Occipital lobe (tissue), 3 donors: ENCODE results near the gene BCL2L12. TPM values are rescaled to one million over a fixed set of nuclear protein-coding genes. Genes with fewer than 3 reads are reported as not detected.
"Not testable (repeated sequence)": the region's sequence is repeated elsewhere in the genome, so short reads cannot be mapped to it uniquely, and the experiment has no call there.

ENCODE experiments used
- DNase-seq: peaks from one replicate; lab custom pipeline; 2025; lab: John Stamatoyannopoulos, UW
- small RNA-seq: library from RNA; depleted of rRNA; stranded (forward); fragments of <200 nt; gene quantifications from one replicate; pipeline ENCODE3, GENCODE V24; 2014
- total RNA-seq: library from RNA; depleted of rRNA; stranded (reverse); fragments of >200 nt; gene quantifications from one replicate; pipeline ENCODE4 v1.2.3, GENCODE V29; 2014

BCL2L12 gene
- total RNA-seq, 1 donor from 2014 or later: not detected

DNA sequence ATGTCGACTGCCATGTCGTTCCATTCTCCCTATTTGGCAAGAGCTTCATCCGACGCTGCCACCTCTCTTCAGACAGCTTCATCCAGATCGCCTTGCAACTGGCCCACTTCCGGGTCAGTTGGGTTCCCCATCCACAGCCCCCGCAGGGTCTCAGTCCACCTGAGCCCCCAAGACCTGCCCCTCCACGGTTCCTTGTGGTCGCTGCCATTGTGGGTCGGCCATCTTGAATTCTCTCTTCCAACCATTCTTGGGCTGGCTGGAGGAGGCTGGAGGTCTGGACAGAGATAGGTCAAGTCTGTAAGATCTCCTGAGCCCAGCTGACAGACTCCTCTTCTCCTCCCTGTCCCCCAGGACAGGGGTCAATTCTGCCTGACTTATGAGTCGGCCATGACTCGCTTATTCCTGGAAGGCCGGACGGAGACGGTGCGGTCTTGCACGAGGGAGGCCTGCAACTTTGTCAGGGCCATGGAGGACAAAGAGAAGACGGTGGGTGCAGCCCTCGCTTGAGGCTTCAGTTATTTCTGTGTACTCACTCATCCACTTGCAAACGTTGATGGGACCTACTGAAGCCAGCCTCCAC lies 44.7 kb downstream of the BCL2L12 start:
- no peak for DNase-seq

DNA sequence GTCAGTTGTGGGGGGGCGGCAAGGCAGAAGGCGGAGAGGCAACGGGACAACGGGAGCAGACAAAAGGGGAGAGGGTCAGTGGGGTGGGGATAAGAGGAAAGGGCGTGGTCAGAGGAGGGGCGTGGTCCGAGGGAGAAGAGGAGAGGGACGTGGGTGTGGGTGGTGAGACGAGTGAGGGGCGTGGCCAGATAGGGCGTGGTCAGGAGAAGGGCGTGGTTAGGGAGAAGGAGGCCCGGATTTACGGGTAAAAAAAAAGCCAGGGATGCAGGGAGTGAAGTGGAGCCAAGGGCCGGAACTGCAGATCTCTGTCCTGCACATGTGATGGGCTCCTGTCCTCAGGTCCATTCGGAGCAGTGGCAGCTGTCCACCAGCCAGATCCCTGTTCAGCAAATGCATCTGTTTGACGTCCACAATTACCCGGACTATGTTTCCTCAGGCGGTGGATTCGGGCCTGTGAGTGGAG lies 46.7 kb downstream of the BCL2L12 start:
- peak; percentile 14 for DNase-seq

DNA sequence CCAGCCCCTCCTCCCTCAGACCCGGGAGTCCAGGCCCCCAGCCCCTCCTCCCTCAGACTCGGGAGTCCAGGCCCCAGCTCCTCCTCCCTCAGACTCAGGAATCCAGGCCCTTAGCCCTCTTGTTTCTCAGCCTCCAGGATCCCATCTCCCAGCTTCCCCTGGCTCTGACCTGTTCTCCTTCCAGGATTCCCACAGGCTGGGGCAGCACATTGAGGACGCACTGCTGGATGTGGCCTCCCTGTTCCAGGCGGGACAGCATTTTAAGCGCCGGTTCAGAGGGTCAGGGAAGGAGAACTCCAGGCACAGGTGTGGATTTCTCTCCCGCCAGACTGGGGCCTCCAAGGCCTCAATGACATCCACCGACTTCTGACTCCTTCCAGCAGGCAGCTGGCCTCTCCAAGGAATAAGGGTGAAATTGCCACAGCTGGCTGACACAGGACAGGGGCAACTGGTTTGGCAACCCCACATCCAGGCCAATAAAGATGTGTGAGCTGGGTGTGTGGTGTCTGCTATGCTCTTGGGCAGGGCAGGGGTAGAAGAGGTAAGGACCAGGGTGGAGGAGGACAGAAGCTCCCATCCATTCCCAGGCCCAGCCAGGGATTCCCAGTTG lies 47.6 kb downstream of the BCL2L12 start:
- DNase-seq: no peak

DNA sequence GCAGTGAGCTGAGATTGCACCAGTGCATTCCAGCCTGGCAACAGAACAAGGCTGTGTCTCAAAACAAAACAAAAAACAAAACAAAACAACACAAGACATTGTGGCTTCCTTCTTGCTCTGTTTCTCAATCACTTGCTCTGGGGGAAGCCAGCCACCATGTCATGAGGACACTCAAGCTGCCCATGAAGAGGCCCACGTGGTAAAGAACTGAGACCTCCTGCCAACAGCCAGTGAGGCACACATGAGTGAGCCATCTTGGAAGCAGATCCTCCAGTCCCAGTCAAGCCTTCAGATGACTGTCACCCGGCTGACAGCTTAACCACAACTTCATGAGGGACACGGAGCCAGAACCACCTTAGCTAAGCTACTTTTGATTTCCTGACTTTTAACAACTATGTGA lies 50.4 kb downstream of the BCL2L12 start:
- DNase-seq: no peak

DNA sequence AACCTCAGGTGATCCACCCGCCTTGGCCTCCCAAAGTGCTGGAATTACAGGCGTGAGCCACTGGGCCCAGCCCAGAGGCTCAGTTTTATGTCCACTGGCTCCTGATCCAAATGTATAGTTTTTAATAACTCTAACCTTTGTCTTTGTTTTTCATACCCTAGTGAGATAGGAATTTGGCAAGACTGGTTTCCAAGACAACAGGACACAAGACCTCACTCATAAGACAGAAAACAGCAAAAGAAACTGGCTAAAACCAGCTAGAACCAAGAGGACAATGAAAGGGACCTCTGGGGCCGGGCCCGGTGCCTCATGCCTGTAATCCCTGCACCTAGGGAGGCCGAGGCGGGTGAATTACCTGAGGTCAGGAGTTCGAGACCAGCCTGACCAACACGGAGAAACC lies 52.8 kb downstream of the BCL2L12 start:
- DNase-seq: no peak

DNA sequence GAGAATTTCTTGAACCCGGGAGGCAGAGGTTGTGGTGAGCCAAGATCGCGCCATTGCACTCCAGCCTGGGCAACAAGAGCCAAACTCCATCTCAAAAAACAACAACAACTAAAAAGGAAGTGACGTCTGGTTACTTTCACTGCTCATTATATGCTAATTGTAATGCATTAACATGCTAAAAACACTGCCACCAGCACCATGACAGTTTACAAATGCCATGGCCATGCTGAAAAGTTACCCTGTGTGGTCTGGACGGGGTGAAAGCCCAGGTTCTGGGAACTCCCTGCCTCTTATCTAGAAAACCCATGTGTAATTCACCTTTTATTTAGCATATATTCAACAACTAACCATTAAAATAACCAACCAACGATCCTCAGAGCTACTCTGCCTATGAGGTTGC lies 53.3 kb downstream of the BCL2L12 start:
- DNase-seq: no peak

DNA sequence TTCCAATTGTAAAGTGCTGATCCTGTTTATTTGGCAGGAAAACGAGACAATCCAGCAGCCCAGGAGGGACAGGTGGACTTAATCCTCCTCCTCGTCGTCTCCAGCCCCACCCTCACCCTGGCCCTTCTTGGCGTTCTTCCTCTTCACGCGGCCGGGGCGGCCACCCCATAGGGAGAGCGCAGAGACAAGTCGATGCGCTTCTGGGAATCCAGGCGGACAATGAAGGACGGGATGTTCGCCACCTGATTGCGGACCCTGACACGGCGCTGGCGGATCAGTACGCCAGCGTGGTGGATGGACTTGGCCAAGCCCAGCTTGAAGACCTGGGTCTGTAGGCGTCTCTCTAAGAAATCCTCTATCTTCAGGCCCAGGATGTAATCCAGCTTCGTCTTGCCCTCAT lies 53.7 kb downstream of the BCL2L12 start:
- DNase-seq: not testable (repeated sequence)

Small RNA genes lying within 50 kb of the gene (small RNA-seq; reads per million reads assigned to genes)
- gene MIR5088: not detected

Other genes starting within 250 kb of the BCL2L12 start
- gene PTH2, start 242.5 kb upstream of the BCL2L12 start, total RNA-seq: not detected
- gene GFY, start 240.5 kb upstream of the BCL2L12 start, total RNA-seq: not detected
- 34.6 TPM for gene SLC17A7, start 224.4 kb upstream of the BCL2L12 start, total RNA-seq
- 58.0 TPM for gene PIH1D1, start 214.1 kb upstream of the BCL2L12 start, total RNA-seq
- 8.0 TPM for gene ALDH16A1, start 212.7 kb upstream of the BCL2L12 start, total RNA-seq
- not detected for gene FLT3LG, start 191.7 kb upstream of the BCL2L12 start, total RNA-seq
- 2,203 TPM for gene RPL13A, start 178.3 kb upstream of the BCL2L12 start, total RNA-seq
- 3,859 TPM for gene RPS11, start 169.5 kb upstream of the BCL2L12 start, total RNA-seq
- 12.9 TPM for gene FCGRT, start 153.3 kb upstream of the BCL2L12 start, total RNA-seq
- gene RCN3, start 137.9 kb upstream of the BCL2L12 start, total RNA-seq: 2.3 TPM
- gene NOSIP, start 85.4 kb upstream of the BCL2L12 start, total RNA-seq: 22.8 TPM
- 0.31 TPM for gene PRRG2, start 84.6 kb upstream of the BCL2L12 start, total RNA-seq
- gene PRR12, start 74.8 kb upstream of the BCL2L12 start, total RNA-seq: 2.5 TPM
- gene RRAS, start 25.8 kb upstream of the BCL2L12 start, total RNA-seq: 1.1 TPM
- 11.5 TPM for gene SCAF1, start 23.7 kb upstream of the BCL2L12 start, total RNA-seq
- 8.1 TPM for gene IRF3, start 76 bp upstream of the BCL2L12 start, total RNA-seq
- gene PRMT1, start 11.3 kb downstream of the BCL2L12 start, total RNA-seq: 177 TPM
- 0.78 TPM for gene ADM5, start 23.7 kb downstream of the BCL2L12 start, total RNA-seq
- 42.1 TPM for gene CPT1C, start 25.2 kb downstream of the BCL2L12 start, total RNA-seq
- gene TSKS, start 97.4 kb downstream of the BCL2L12 start, total RNA-seq: 0.31 TPM
- 49.0 TPM for gene AP2A1, start 101.1 kb downstream of the BCL2L12 start, total RNA-seq
- gene FUZ, start 147.4 kb downstream of the BCL2L12 start, total RNA-seq: 21.7 TPM
- 12.8 TPM for gene MED25, start 152.4 kb downstream of the BCL2L12 start, total RNA-seq
- gene PTOV1, start 185.2 kb downstream of the BCL2L12 start, total RNA-seq: 99.2 TPM
- gene PNKP, start 201.6 kb downstream of the BCL2L12 start, total RNA-seq: 24.0 TPM
- gene AKT1S1, start 211.4 kb downstream of the BCL2L12 start, total RNA-seq: 3.9 TPM
- gene TBC1D17, start 211.8 kb downstream of the BCL2L12 start, total RNA-seq: 6.1 TPM
- gene IL4I1, start 231.0 kb downstream of the BCL2L12 start, total RNA-seq: not detected